PC-9 (cell line): Measurements from ENCODE around the gene TNFRSF9. TPM values are rescaled to one million over a fixed set of nuclear protein-coding genes. Genes with fewer than 3 reads are reported as not detected.

Source experiments
- BruUV-seq: library from RNA; stranded (reverse); fragments of 400-500 nt; replicated peaks from 2 replicates; lab custom pipeline; 2021; lab: Mats Ljungman, UMichigan
- CTCF ChIA-PET: fragments of 300-600 bp; sonication (Branson Sonifier 250); formaldehyde crosslinking; loops from one replicate; lab custom pipeline; 2022; ENCODE audit warnings: antibody characterized with exemption; lab: Charles Lee
- POLR2A ChIA-PET: fragments of 300-600 bp; sonication (Branson Sonifier 250); formaldehyde crosslinking; loops from one replicate; lab custom pipeline; 2022; ENCODE audit warnings: antibody characterized with exemption; ENCODE audit not compliant: unreplicated experiment; lab: Charles Lee
- DNase-seq, 2 experiments: peaks; one replicate each; pipeline versions ENCODE4 v3.0.0 to v3.0.0-alpha.2; 2015 to 2022; ENCODE audit warnings: mixed read lengths in 1 of 2
- H2AFZ ChIP-seq: fragments of 200-600 bp; sonication (generic); 2 replicates; pipeline ENCODE4 v1.8.1; 2017; ENCODE audit warnings: antibody characterized with exemption
- H3F3A ChIP-seq: fragments of 200-600 bp; sonication (generic); 2 replicates; pipeline ENCODE4 v1.8.1; 2017; ENCODE audit warnings: antibody characterized with exemption, mild to moderate bottlenecking, low read depth; ENCODE audit not compliant: insufficient read depth
- H3K27ac ChIP-seq: fragments of 200-600 bp; sonication (generic); 2 replicates; pipeline ENCODE4 v1.6.1; 2016; ENCODE audit warnings: mixed run types
- H3K27me3 ChIP-seq: fragments of 200-600 bp; sonication (generic); 2 replicates; pipeline ENCODE4 v1.6.1; 2016; ENCODE audit warnings: low read depth, mixed run types; ENCODE audit not compliant: insufficient read depth
- H3K36me3 ChIP-seq: fragments of 200-600 bp; sonication (generic); 2 replicates; pipeline ENCODE4 v1.6.1; 2016; ENCODE audit warnings: low read depth, mixed run types
- H3K4me1 ChIP-seq: fragments of 200-600 bp; sonication (generic); replicated peaks from 2 replicates; pipeline ENCODE4 v1.6.1; 2016; ENCODE audit warnings: mixed run types; ENCODE audit not compliant: insufficient read depth
- H3K4me2 ChIP-seq: fragments of 200-600 bp; sonication (generic); 2 replicates; pipeline ENCODE4 v1.6.1; 2017; ENCODE audit warnings: mixed run types
- H3K4me3 ChIP-seq: fragments of 200-600 bp; sonication (generic); 2 replicates; pipeline ENCODE4 v1.6.1; 2016; ENCODE audit warnings: mixed run types
- H3K79me2 ChIP-seq: fragments of 200-600 bp; sonication (generic); 2 replicates; pipeline ENCODE4 v1.6.1; 2017; ENCODE audit warnings: low read depth, mixed run types
- H3K9me2 ChIP-seq: fragments of 200-600 bp; sonication (generic); 2 replicates; pipeline ENCODE4 v1.8.1; 2017; ENCODE audit warnings: mild to moderate bottlenecking; ENCODE audit not compliant: insufficient read depth
- H3K9me3 ChIP-seq: fragments of 200-600 bp; sonication (generic); 2 replicates; pipeline ENCODE4 v1.8.1; 2016; ENCODE audit warnings: low read depth; ENCODE audit not compliant: insufficient read depth
- H4K20me1 ChIP-seq: fragments of 200-600 bp; sonication (generic); 2 replicates; pipeline ENCODE4 v1.8.1; 2017; ENCODE audit not compliant: insufficient read depth
- EZH2 ChIP-seq: fragments of 200-600 bp; sonication (generic); IDR thresholded peaks from 2 replicates; pipeline ENCODE4 v1.8.0; 2017; ENCODE audit warnings: antibody characterized with exemption, low read depth
- intact Hi-C: fragments of 100-400 bp; cut with micrococcal nuclease; formaldehyde crosslinking; loops from one replicate; pipeline ENCODE4 v1.10.0; 2022; ENCODE audit not compliant: unreplicated experiment
- total RNA-seq: library from RNA; stranded (reverse); gene quantifications from 2 replicates; pipeline ENCODE4 v1.2.3, GENCODE V29; 2021
- TF ChIP-seq, protein P1 (sequence below): fragments of 200-600 bp; sonication (generic); conservative IDR thresholded peaks from 2 replicates; pipeline ENCODE4 v1.6.1; 2017; ENCODE audit warnings: mixed run types, antibody characterized with exemption, mild to moderate bottlenecking, moderate library complexity

TNFRSF9 gene
- total RNA-seq, 1 experiment from 2014 or later, result 0.70 TPM

DNA sequence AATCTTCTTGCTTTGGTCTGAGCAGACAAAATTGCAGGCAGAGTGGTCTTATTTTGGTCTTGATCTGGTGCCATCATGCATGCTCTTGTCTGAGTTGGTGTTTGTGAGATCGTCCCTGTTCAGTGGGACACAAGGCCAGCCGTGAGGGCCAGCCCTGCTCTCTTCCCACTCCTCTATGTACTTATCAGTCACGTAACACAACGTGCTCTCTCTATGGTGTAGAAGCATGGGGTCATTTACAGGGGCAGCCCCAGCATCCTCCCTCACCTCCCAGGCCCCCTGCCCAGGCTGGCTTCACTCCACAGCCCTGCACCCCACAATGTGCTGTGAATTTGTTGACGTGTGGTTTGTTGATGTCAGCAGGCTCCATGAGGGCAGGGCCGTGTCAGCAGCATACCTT is 69.5 kb downstream of the TNFRSF9 start:
- ChIA-PET POLR2A (no interaction called here), CTCF (no interaction called here)
- no peaks in the 10 kb centered on the region for H3K79me2 ChIP-seq
- H4K20me1 ChIP-seq, result no peaks in the 10 kb centered on the region
- intact Hi-C loops, result no loop called here
- H3K27me3 ChIP-seq, result no peaks in the 10 kb centered on the region
- no peak for DNase-seq
- no peaks in the 10 kb centered on the region for H3F3A ChIP-seq
- H3K4me1 ChIP-seq, result no peaks in the 10 kb centered on the region
- H3K4me3 ChIP-seq, result no peak overlapping the region
- no peaks in the 10 kb centered on the region for H3K9me2 ChIP-seq
- no peak for TF ChIP-seq EZH2
- TF ChIP-seq, protein P1, sequence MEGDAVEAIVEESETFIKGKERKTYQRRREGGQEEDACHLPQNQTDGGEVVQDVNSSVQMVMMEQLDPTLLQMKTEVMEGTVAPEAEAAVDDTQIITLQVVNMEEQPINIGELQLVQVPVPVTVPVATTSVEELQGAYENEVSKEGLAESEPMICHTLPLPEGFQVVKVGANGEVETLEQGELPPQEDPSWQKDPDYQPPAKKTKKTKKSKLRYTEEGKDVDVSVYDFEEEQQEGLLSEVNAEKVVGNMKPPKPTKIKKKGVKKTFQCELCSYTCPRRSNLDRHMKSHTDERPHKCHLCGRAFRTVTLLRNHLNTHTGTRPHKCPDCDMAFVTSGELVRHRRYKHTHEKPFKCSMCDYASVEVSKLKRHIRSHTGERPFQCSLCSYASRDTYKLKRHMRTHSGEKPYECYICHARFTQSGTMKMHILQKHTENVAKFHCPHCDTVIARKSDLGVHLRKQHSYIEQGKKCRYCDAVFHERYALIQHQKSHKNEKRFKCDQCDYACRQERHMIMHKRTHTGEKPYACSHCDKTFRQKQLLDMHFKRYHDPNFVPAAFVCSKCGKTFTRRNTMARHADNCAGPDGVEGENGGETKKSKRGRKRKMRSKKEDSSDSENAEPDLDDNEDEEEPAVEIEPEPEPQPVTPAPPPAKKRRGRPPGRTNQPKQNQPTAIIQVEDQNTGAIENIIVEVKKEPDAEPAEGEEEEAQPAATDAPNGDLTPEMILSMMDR, result no peak
- BruUV-seq, result no TSS peak
- no peak overlapping the region for H3K4me2 ChIP-seq
- no peaks in the 10 kb centered on the region for H3K36me3 ChIP-seq
- H3K27ac ChIP-seq, result no peak overlapping the region
- H3K9me3 ChIP-seq, result no peaks in the 10 kb centered on the region
- H2AFZ ChIP-seq, result no peak overlapping the region

DNA sequence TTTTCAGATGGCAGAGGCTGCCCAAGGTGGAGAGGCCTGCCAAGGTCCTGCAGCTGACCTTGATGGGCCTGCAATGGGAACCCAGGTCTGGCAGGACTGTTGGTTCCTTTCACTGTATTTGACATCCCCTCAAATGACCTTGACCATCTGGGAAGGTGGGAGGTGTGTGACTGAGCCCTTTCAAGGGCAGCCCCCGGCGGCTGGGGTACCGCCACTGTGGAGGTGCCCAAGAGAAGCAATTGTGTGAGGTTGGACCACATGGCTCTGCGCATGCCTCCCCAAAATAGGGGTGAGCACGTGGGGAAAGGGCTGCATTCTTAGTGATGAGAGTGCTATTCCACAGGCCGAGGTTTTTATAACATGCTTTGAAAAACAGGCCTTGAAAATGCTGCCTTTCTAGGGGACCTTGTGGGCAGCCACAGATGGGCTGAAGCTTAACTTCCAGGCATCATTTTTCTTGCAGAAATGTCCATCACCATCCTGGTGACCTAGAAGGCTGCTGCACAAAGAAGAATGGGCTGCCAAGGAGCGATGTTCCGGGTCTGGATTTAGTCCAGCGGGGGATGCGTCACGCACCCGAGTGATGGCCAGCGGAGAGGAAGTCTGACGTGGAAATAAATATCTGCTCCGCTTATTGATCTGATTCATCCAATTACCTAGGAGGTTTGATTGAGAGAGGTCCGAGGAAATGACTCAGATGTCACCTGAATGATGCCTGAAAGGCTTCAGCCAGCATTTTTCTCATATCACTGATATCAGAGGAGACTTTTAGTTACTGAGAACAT is 71.3 kb downstream of the TNFRSF9 start:
- DNase-seq, result no peak
- TF ChIP-seq, protein P1, result no peak
- TF ChIP-seq EZH2, result no peak
- Histone ChIP-seq H3K9me3 (no peaks in the 10 kb centered on the region), H2AFZ (no peak overlapping the region), H3K4me1 (no peaks in the 10 kb centered on the region), H3K27me3 (no peaks in the 10 kb centered on the region), H3K36me3 (no peaks in the 10 kb centered on the region), H3K9me2 (no peaks in the 10 kb centered on the region), H3K4me3 (no peak overlapping the region), H4K20me1 (no peaks in the 10 kb centered on the region), H3K4me2 (no peak overlapping the region), H3K27ac (no peak overlapping the region), H3F3A (no peaks in the 10 kb centered on the region), H3K79me2 (no peaks in the 10 kb centered on the region)
- ChIA-PET POLR2A (no interaction called here), CTCF (no interaction called here)
- no TSS peak for BruUV-seq
- intact Hi-C loops, result no loop called here

DNA sequence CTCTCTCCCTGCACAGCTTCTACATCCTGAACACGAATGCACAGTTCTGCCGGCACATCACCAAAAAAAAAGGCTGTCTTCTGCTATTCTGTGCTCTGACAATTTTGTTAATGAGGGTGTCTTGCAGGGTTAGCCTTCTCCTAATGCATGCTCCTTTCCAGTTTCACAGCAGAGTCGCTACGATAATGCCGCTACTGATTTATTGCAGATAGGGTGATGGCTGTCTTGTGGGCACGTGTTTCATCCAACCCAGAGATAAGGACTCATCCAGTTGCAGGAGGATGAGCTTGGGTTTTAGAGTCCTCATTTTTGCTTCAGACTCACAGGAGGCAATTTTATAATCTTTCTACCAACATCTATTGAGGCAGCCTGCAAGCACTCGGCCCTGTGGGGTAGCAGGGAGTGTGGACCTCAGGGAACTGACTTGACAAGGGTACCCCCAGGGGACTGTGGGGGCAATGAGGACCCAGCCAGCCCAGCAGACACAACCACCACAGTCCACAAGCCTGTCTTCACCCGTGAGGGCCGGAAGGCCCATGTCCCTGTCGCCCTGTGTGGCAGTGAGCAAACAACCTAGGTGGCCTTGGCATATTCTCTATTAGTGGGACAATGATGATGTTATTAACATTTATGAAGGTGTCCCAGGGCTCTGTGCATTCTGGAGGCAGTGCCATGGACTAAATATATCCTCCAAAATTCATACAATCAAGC is 72.4 kb downstream of the TNFRSF9 start:
- no peaks in the 10 kb centered on the region for H3F3A ChIP-seq
- no peaks in the 10 kb centered on the region for H3K36me3 ChIP-seq
- no TSS peak for BruUV-seq
- H3K9me3 ChIP-seq, result no peaks in the 10 kb centered on the region
- no peak overlapping the region for H2AFZ ChIP-seq
- no peak overlapping the region for H3K27ac ChIP-seq
- no peaks in the 10 kb centered on the region for H3K79me2 ChIP-seq
- no peak overlapping the region for H3K4me3 ChIP-seq
- TF ChIP-seq EZH2, result no peak
- TF ChIP-seq, protein P1, result no peak
- intact Hi-C loops, result no loop called here
- ChIA-PET POLR2A (no interaction called here), CTCF (no interaction called here)
- H3K4me2 ChIP-seq, result no peak overlapping the region
- no peaks in the 10 kb centered on the region for H3K27me3 ChIP-seq
- no peaks in the 10 kb centered on the region for H3K9me2 ChIP-seq
- no peaks in the 10 kb centered on the region for H3K4me1 ChIP-seq
- DNase-seq, result no peak
- H4K20me1 ChIP-seq, result no peaks in the 10 kb centered on the region
